ENCODE results near the gene RHBDL3. TPM values are rescaled to one million over a fixed set of nuclear protein-coding genes. Genes with fewer than 3 reads are reported as not detected.

Gene RHBDL3
- total and polyA plus RNA-seq, 9 donors, result 0.83 to 5.6 (median 2.0) TPM

GRCh38 chr17:32274101-32274500, 8.5 kb downstream of the RHBDL3 start:
- no peaks in the 10 kb centered on the region for H3K27me3 ChIP-seq
- H3K36me3 ChIP-seq, result no peaks in the 10 kb centered on the region
- no peak overlapping the region for H3K4me3 ChIP-seq
- H3K9me3 ChIP-seq, result no peaks in the 10 kb centered on the region
- DNase-seq, result no peak
- H3K4me1 ChIP-seq (ENCODE audit: insufficient read depth), result peaks cover 2% of the 10 kb centered on the region
- no peak overlapping the region for H3K27ac ChIP-seq
- intact Hi-C loops (cut with DNase I), result no loop called here
- WGBS, 3 donors, result 85 to 88% (median 87%) methylated on average over 5 of the region's 5 CpGs
- TF ChIP-seq EP300 (IDR thresholded peaks at IDR 0.05), result no peak
- TF ChIP-seq POLR2A (IDR thresholded peaks at IDR 0.05), result no peak
- no peak for TF ChIP-seq CTCF (IDR thresholded peaks at IDR 0.05)

- no peak overlapping the region for H3K27ac ChIP-seq
- intact Hi-C loops (cut with DNase I), result no loop called here
- H3K36me3 ChIP-seq, result no peaks in the 10 kb centered on the region
- H3K27me3 ChIP-seq, result no peaks in the 10 kb centered on the region
- no peak overlapping the region for H3K4me3 ChIP-seq
- DNase-seq, result no peak
- TF ChIP-seq EP300 (IDR thresholded peaks at IDR 0.05), result no peak
- no peak for TF ChIP-seq POLR2A (IDR thresholded peaks at IDR 0.05)
- no peak for TF ChIP-seq CTCF (IDR thresholded peaks at IDR 0.05)
- 79 to 90% (median 90%) methylated on average over 6 of the region's 6 CpGs for WGBS, 3 donors
- peaks cover 2% of the 10 kb centered on the region for H3K4me1 ChIP-seq (ENCODE audit: insufficient read depth)
- no peaks in the 10 kb centered on the region for H3K9me3 ChIP-seq
These were observed 9.0 kb downstream of the RHBDL3 start for GRCh38 chr17:32274643-32275042.

GRCh38 chr17:32275060-32276042, 9.7 kb downstream of the RHBDL3 start:
- Histone ChIP-seq H3K36me3 (no peaks in the 10 kb centered on the region), H3K4me3 (no peak overlapping the region), H3K4me1 (ENCODE audit: insufficient read depth) (peaks cover 2% of the 10 kb centered on the region), H3K9me3 (no peaks in the 10 kb centered on the region), H3K27ac (no peak overlapping the region), H3K27me3 (no peaks in the 10 kb centered on the region)
- peak in 3 of 5 donors; percentile 30 to 47 (median 44) for DNase-seq
- TF ChIP-seq POLR2A (IDR thresholded peaks at IDR 0.05) (no peak), CTCF (IDR thresholded peaks at IDR 0.05) (no peak), EP300 (IDR thresholded peaks at IDR 0.05) (no peak)
- intact Hi-C loops (cut with DNase I), result no loop called here
- WGBS, 3 donors, result 29 to 42% (median 38%) methylated on average over 19 of the region's 19 CpGs

- H3K9me3 ChIP-seq, result no peaks in the 10 kb centered on the region
- peaks cover 2% of the 10 kb centered on the region for H3K4me1 ChIP-seq (ENCODE audit: insufficient read depth)
- H3K36me3 ChIP-seq, result no peaks in the 10 kb centered on the region
- no peak for TF ChIP-seq EP300 (IDR thresholded peaks at IDR 0.05)
- TF ChIP-seq CTCF (IDR thresholded peaks at IDR 0.05), result no peak
- TF ChIP-seq POLR2A (IDR thresholded peaks at IDR 0.05), result no peak
- H3K27ac ChIP-seq, result no peak overlapping the region
- peak in 1 of 5 donors; percentile 48 for DNase-seq
- 42 to 51% (median 45%) methylated on average over 4 of the region's 4 CpGs for WGBS, 3 donors
- intact Hi-C loops (cut with DNase I), result no loop called here
- H3K4me3 ChIP-seq, result no peak overlapping the region
- no peaks in the 10 kb centered on the region for H3K27me3 ChIP-seq
These were observed 10.6 kb downstream of the RHBDL3 start for GRCh38 chr17:32276171-32276601.

Data from ovary (tissue), 9 donors.